SJSA1 (cell line): ENCODE data around the gene SCN1A. TPM values are rescaled to one million over a fixed set of nuclear protein-coding genes. Genes with fewer than 3 reads are reported as not detected.

Source experiments
- DNase-seq, 2 experiments: peaks; one replicate each; pipeline ENCODE4 v3.0.0-alpha.2; 2015 to 2020; ENCODE audit warnings: low spot score in 2 of 2, low read depth in 1 of 2
- H3K27ac ChIP-seq: fragments of 250-450 bp; sonication (Bioruptor Pico); 2 replicates; pipeline ENCODE4 v1.5.1; 2020; ENCODE audit warnings: mild to moderate bottlenecking, moderate library complexity
- H3K27me3 ChIP-seq: fragments of 250-450 bp; sonication (Bioruptor Pico); replicated peaks from 2 replicates; pipeline ENCODE4 v1.5.1; 2020; ENCODE audit warnings: mild to moderate bottlenecking, moderate library complexity
- H3K36me3 ChIP-seq: fragments of 250-450 bp; sonication (Bioruptor Pico); 2 replicates; pipeline ENCODE4 v1.5.1; 2020; ENCODE audit warnings: mild to moderate bottlenecking
- H3K4me1 ChIP-seq: fragments of 250-450 bp; sonication (Bioruptor Pico); replicated peaks from 2 replicates; pipeline ENCODE4 v1.6.1; 2021; ENCODE audit warnings: mild to moderate bottlenecking
- H3K4me3 ChIP-seq: fragments of 250-450 bp; sonication (Bioruptor Pico); 2 replicates; pipeline ENCODE4 v1.5.1; 2020; ENCODE audit warnings: mild to moderate bottlenecking
- H3K9me3 ChIP-seq: fragments of 250-450 bp; sonication (Bioruptor Pico); replicated peaks from 2 replicates; pipeline ENCODE4 v1.5.1; 2020; ENCODE audit warnings: mild to moderate bottlenecking
- total RNA-seq: library from RNA; depleted of rRNA; stranded (reverse); fragments of >200 nt; shearing (Covaris generic); gene quantifications from 2 replicates; pipeline ENCODE4 v1.2.3, GENCODE V29; 2014

SCN1A gene
- total RNA-seq, 1 experiment from 2014 or later: not detected

GRCh38 chr2:165961818-165962217, 166.0 kb downstream of the SCN1A start:
- Histone ChIP-seq H3K27ac (no peak overlapping the region), H3K4me1 (0 out of 2 replicates have a peak, but pooled peaks cover 4% of the 10 kb centered on the region), H3K9me3 (no peaks in the 10 kb centered on the region), H3K27me3 (no peaks in the 10 kb centered on the region), H3K36me3 (no peaks in the 10 kb centered on the region), H3K4me3 (no peak overlapping the region)
- no peak for DNase-seq

- H3K4me1 ChIP-seq: peaks cover 11% of the 10 kb centered on the region
- no peaks in the 10 kb centered on the region for H3K9me3 ChIP-seq
- no peaks in the 10 kb centered on the region for H3K27me3 ChIP-seq
- no peak overlapping the region for H3K27ac ChIP-seq
- no peak for DNase-seq
- H3K4me3 ChIP-seq: no peak overlapping the region
- no peaks in the 10 kb centered on the region for H3K36me3 ChIP-seq
Measured at GRCh38 chr2:165959371-165959770, 168.4 kb downstream of the SCN1A start.

GRCh38 chr2:165958313-165958960, 169.4 kb downstream of the SCN1A start:
- no peak overlapping the region for H3K27ac ChIP-seq
- no peaks in the 10 kb centered on the region for H3K9me3 ChIP-seq
- no peaks in the 10 kb centered on the region for H3K27me3 ChIP-seq
- H3K4me3 ChIP-seq: no peak overlapping the region
- DNase-seq: no peak
- peaks cover 11% of the 10 kb centered on the region for H3K4me1 ChIP-seq
- no peaks in the 10 kb centered on the region for H3K36me3 ChIP-seq

GRCh38 chr2:165957030-165957675, 170.7 kb downstream of the SCN1A start:
- DNase-seq: peak; percentile 41 to 55
- no peaks in the 10 kb centered on the region for H3K27me3 ChIP-seq
- H3K4me1 ChIP-seq: peaks cover 16% of the 10 kb centered on the region
- no peaks in the 10 kb centered on the region for H3K36me3 ChIP-seq
- peak overlapping the region; percentile 48 for H3K4me3 ChIP-seq
- no peak overlapping the region for H3K27ac ChIP-seq
- no peaks in the 10 kb centered on the region for H3K9me3 ChIP-seq

- H3K4me1 ChIP-seq: peaks cover 16% of the 10 kb centered on the region
- no peaks in the 10 kb centered on the region; the same call in 1 of the 2 replicates for H3K36me3 ChIP-seq
- H3K27ac ChIP-seq: peak within 1 kb of the TSS; percentile 61
- H3K9me3 ChIP-seq: no peaks in the 10 kb centered on the region
- peak within 1 kb of the TSS; percentile 61 for H3K4me3 ChIP-seq
- H3K27me3 ChIP-seq: no peaks in the 10 kb centered on the region
- DNase-seq: peak; percentile 96
Measured at GRCh38 chr2:165953655-165954606, 173.9 kb downstream of the SCN1A start, which contains the start of gene TTC21B. Gene TTC21B (minus strand): TSS chr2:165953776. CDS start chr2:165953705, 71 bp downstream.

GRCh38 chr2:165953306-165953654, 174.5 kb downstream of the SCN1A start:
- no peak for DNase-seq
- Histone ChIP-seq H3K27ac (peak overlapping the region; percentile 61), H3K27me3 (no peaks in the 10 kb centered on the region), H3K4me1 (peaks cover 16% of the 10 kb centered on the region), H3K4me3 (peak overlapping the region; percentile 61), H3K36me3 (peaks cover 1% of the 10 kb centered on the region), H3K9me3 (no peaks in the 10 kb centered on the region)

- H3K4me3 ChIP-seq: peak overlapping the region; percentile 61
- peak in 1 of 2 experiments; percentile 29 for DNase-seq
- H3K4me1 ChIP-seq: peaks cover 16% of the 10 kb centered on the region
- H3K36me3 ChIP-seq: peaks cover 6% of the 10 kb centered on the region
- no peaks in the 10 kb centered on the region for H3K27me3 ChIP-seq
- no peaks in the 10 kb centered on the region for H3K9me3 ChIP-seq
- H3K27ac ChIP-seq: peak overlapping the region; percentile 61
Measured at GRCh38 chr2:165952741-165953211, 175.0 kb downstream of the SCN1A start.

GRCh38 chr2:165952085-165952484, 175.7 kb downstream of the SCN1A start:
- Histone ChIP-seq H3K9me3 (no peaks in the 10 kb centered on the region), H3K27me3 (no peaks in the 10 kb centered on the region), H3K36me3 (peaks cover 11% of the 10 kb centered on the region), H3K4me1 (peaks cover 14% of the 10 kb centered on the region), H3K4me3 (no peak overlapping the region), H3K27ac (no peak overlapping the region)
- no peak for DNase-seq

GRCh38 chr2:165950438-165950837, 177.4 kb downstream of the SCN1A start:
- Histone ChIP-seq H3K4me3 (no peak overlapping the region), H3K27ac (no peak overlapping the region)
- no peak for DNase-seq

GRCh38 chr2:165941827-165942226, 186.0 kb downstream of the SCN1A start:
- Histone ChIP-seq H3K4me1 (no peaks in the 10 kb centered on the region), H3K36me3 (peaks cover 75% of the 10 kb centered on the region), H3K27ac (no peak overlapping the region), H3K27me3 (no peaks in the 10 kb centered on the region), H3K9me3 (no peaks in the 10 kb centered on the region), H3K4me3 (no peak overlapping the region)
- DNase-seq: no peak

More at GRCh38 chr2:165950438-165950837, 177.4 kb downstream of the SCN1A start:
- peaks cover 12% of the 10 kb centered on the region for H3K36me3 ChIP-seq
- no peaks in the 10 kb centered on the region for H3K9me3 ChIP-seq
- no peaks in the 10 kb centered on the region for H3K27me3 ChIP-seq
- peaks cover 12% of the 10 kb centered on the region for H3K4me1 ChIP-seq

- DNase-seq: no peak
- Histone ChIP-seq H3K4me3 (no peak overlapping the region), H3K27ac (no peak overlapping the region), H3K36me3 (peaks cover 75% of the 10 kb centered on the region), H3K9me3 (no peaks in the 10 kb centered on the region), H3K27me3 (no peaks in the 10 kb centered on the region), H3K4me1 (no peaks in the 10 kb centered on the region)
Measured at GRCh38 chr2:165938237-165938636, 189.6 kb downstream of the SCN1A start.
